Measurements from ENCODE around the gene CAMTA1.

GRCh38 chr1:7294636-7295035 is 509.4 kb downstream of the CAMTA1 start:
- TF ChIP-seq EZH2phosphoT487 (IDR thresholded peaks at IDR 0.05; ENCODE audit: borderline replicate concordance) = no peak
- TF ChIP-seq, protein P1, sequence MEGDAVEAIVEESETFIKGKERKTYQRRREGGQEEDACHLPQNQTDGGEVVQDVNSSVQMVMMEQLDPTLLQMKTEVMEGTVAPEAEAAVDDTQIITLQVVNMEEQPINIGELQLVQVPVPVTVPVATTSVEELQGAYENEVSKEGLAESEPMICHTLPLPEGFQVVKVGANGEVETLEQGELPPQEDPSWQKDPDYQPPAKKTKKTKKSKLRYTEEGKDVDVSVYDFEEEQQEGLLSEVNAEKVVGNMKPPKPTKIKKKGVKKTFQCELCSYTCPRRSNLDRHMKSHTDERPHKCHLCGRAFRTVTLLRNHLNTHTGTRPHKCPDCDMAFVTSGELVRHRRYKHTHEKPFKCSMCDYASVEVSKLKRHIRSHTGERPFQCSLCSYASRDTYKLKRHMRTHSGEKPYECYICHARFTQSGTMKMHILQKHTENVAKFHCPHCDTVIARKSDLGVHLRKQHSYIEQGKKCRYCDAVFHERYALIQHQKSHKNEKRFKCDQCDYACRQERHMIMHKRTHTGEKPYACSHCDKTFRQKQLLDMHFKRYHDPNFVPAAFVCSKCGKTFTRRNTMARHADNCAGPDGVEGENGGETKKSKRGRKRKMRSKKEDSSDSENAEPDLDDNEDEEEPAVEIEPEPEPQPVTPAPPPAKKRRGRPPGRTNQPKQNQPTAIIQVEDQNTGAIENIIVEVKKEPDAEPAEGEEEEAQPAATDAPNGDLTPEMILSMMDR (IDR thresholded peaks at IDR 0.05 in 2 of 3, conservative IDR thresholded peaks at IDR 0.05 in 1 of 3; ENCODE audit: borderline replicate concordance in 1 of 3, insufficient read depth in 1 of 3, low read depth in 2 of 3, low read length in 2 of 3) = no peak

Measured in HCT116 (cell line).